8988T (cell line): Measurements from ENCODE around the gene MRGPRF.

ENCODE experiments used
- DNase-seq: peaks from one replicate; pipeline ENCODE4 v3.0.0; 2011

Gene MRGPRF

GRCh38 chr11:68961245-68961644, 51.8 kb downstream of the MRGPRF start:
- DNase-seq, result no peak

- DNase-seq, result no peak
Measured at GRCh38 chr11:68960294-68961071, 52.6 kb downstream of the MRGPRF start.

GRCh38 chr11:68959465-68960293, 53.4 kb downstream of the MRGPRF start:
- DNase-seq, result no peak

- DNase-seq, result no peak
Measured at GRCh38 chr11:68958211-68958610, 54.8 kb downstream of the MRGPRF start.

- peak; percentile 11 for DNase-seq
Measured at GRCh38 chr11:68956547-68957254, 56.3 kb downstream of the MRGPRF start.

- DNase-seq, result peak; percentile 90
Measured at GRCh38 chr11:68956142-68956541, 56.9 kb downstream of the MRGPRF start.

- no peak for DNase-seq
Measured at GRCh38 chr11:68955607-68955958, 57.5 kb downstream of the MRGPRF start.

GRCh38 chr11:68954836-68955606, 58.0 kb downstream of the MRGPRF start:
- no peak for DNase-seq
